NCI-H1417 treated with DMSO at 0.1 percent for 48 hours (cell line): ENCODE measurements around the gene CD36.

ENCODE experiments used
- DNase-seq: peaks from one replicate; lab custom pipeline; 2025; lab: John Stamatoyannopoulos, UW

CD36 gene

GRCh38 chr7:80705130-80705781 lies 66.8 kb downstream of the CD36 start:
- no peak for DNase-seq

GRCh38 chr7:80707318-80707717 lies 68.9 kb downstream of the CD36 start:
- DNase-seq, result no peak

GRCh38 chr7:80708123-80708522 lies 69.7 kb downstream of the CD36 start:
- no peak for DNase-seq

GRCh38 chr7:80711531-80711930 lies 73.1 kb downstream of the CD36 start:
- no peak for DNase-seq

GRCh38 chr7:80719261-80719660 lies 80.8 kb downstream of the CD36 start:
- no peak for DNase-seq

- no peak for DNase-seq
These were observed 81.7 kb downstream of the CD36 start for GRCh38 chr7:80720146-80720545.

- no peak for DNase-seq
These were observed 83.6 kb downstream of the CD36 start for GRCh38 chr7:80721883-80722615.

- no peak for DNase-seq
These were observed 84.3 kb downstream of the CD36 start for GRCh38 chr7:80722616-80723195.

- no peak for DNase-seq
These were observed 85.9 kb downstream of the CD36 start for GRCh38 chr7:80724249-80724871.

GRCh38 chr7:80725181-80725611 lies 86.8 kb downstream of the CD36 start:
- no peak for DNase-seq
